ENCODE measurements around the gene RAB6A.
"Not testable (repeated sequence)": the region's sequence is repeated elsewhere in the genome, so short reads cannot be mapped to it uniquely, and the experiment has no call there.

Gene RAB6A

GRCh38 chr11:73795925-73796632 lies 35.2 kb upstream of the RAB6A start:
- TF ChIP-seq CTCF (IDR thresholded peaks at IDR 0.05; ENCODE audit: low read depth, low read length): no peak
- H3K4me3 ChIP-seq (ENCODE audit: low read depth, low read length): no peak overlapping the region

GRCh38 chr11:73792584-73792983 lies 31.7 kb upstream of the RAB6A start:
- no peak overlapping the region for H3K4me3 ChIP-seq (ENCODE audit: low read depth, low read length)
- no peak for TF ChIP-seq CTCF (IDR thresholded peaks at IDR 0.05; ENCODE audit: low read depth, low read length)

GRCh38 chr11:73789279-73789670 lies 28.4 kb upstream of the RAB6A start:
- TF ChIP-seq CTCF (IDR thresholded peaks at IDR 0.05; ENCODE audit: low read depth, low read length): no peak
- no peak overlapping the region for H3K4me3 ChIP-seq (ENCODE audit: low read depth, low read length)

DNA sequence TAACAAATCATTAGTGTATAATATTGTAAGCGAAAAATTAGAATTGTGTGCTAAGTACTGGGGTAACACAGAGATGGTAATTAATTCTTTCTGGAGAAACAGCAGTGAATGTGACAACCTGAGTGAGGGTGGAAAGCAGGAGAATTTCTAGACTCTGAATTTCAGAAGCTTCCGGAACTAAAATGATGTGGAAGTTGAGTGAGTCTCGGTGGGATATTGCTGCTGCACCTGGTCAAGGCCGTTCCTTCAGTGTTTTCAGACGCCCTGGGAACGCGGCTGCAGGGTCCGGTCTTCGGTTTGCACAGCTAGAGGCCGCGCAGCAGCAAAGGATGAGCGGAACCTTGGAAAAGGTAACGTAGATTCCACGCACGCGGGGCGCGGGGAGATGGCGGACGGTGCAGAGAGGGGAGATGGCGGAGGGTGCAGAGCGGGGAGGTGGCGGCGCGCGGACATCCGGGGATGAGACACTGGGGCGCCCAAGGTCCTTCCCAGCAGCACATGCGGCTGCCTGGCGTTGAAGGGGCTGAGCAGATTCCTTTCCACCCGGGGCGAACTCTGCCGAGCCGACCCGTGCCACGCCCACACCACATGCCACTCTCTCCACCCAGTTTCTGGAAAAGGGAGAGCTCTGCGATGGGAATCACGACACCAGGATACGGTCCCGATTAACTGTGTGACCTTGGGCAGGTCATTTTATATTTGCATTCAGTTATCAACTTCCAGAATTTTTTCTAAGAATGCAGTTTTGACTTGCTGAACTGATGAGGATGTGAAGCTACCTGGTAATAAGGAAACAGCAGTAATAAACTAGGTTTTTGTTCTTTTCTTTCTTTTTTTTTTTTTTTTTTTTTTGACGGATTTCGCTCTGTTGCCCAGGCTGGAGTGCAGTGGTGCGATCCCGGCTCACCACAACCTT lies 27.0 kb upstream of the RAB6A start, which contains the start of gene MRPL48:
Gene MRPL48 (plus strand): TSS at position 232 of the 916 bp plus-strand sequence. CDS start 98 bp downstream, at position 330.
- TF ChIP-seq CTCF (IDR thresholded peaks at IDR 0.05; ENCODE audit: low read depth, low read length): no peak
- H3K4me3 ChIP-seq (ENCODE audit: low read depth, low read length): peak within 1 kb of the TSS; percentile 76

DNA sequence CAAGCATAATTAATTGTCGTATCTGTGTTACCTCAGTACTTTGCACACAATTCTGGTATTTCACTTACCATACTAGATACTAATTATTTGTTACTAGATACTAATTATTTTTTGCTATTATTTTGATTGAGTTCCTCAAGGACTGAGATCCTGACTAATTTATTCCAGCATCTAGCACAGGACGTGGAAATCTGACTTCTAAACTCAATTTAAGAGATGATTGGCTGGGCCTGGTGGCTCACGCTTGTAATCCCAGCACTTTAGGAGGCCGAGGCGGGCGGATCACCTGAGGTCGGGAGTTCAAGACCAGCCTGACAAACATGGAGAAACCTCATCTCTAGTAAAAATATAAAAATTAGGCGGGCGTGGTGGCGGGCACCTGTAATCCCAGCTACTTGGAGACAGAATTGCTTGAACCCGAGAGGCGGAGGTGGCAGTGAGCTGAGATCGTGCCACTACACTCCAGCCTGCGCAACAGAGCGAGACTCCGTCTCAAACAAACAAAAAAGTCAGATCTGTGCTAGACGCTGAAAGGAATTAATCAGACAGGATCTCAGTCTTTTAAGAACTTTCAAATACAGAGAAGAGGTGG lies 26.3 kb upstream of the RAB6A start:
- no peak for TF ChIP-seq CTCF (IDR thresholded peaks at IDR 0.05; ENCODE audit: low read depth, low read length)
- H3K4me3 ChIP-seq (ENCODE audit: low read depth, low read length): peak overlapping the region; percentile 76

GRCh38 chr11:73785467-73785866 lies 24.6 kb upstream of the RAB6A start:
- H3K4me3 ChIP-seq (ENCODE audit: low read depth, low read length): not testable (repeated sequence)

- H3K4me3 ChIP-seq (ENCODE audit: low read depth, low read length): no peak overlapping the region
- TF ChIP-seq CTCF (IDR thresholded peaks at IDR 0.05; ENCODE audit: low read depth, low read length): no peak
Measured at GRCh38 chr11:73784734-73785133, 23.9 kb upstream of the RAB6A start.
